Heart right ventricle (tissue), 16 donors: ENCODE measurements around the gene ACR. TPM values are rescaled to one million over a fixed set of nuclear protein-coding genes. Genes with fewer than 3 reads are reported as not detected.

ENCODE experiments used
- ATAC-seq, 8 donors: fragments of 200-7000 bp; cut with Tn5 transposase; one replicate each; pipeline ENCODE4 v1.9.1; 2020; ENCODE audit warnings: mild to moderate bottlenecking in 8 of 8, moderate library complexity in 8 of 8, moderate number of reproducible peaks in 1 of 8
- DNase-seq, 2 donors: peaks; one replicate each; pipeline ENCODE4 v3.0.0-alpha.2; 2020
- H3K27ac ChIP-seq, 10 donors: fragments of 200-600 bp; sonication (generic) in 2 of 10; one replicate each; pipeline versions ENCODE4 v1.5.0 to v1.8.0; 2020 to 2022; ENCODE audit warnings: mild to moderate bottlenecking in 3 of 10
- H3K27me3 ChIP-seq, 7 donors: fragments of 200-600 bp; one replicate each; pipeline ENCODE4 v1.8.0; 2021 to 2022; ENCODE audit warnings: mild to moderate bottlenecking in 2 of 7
- H3K36me3 ChIP-seq, 9 donors: fragments of 200-600 bp; sonication (generic) in 1 of 9; one replicate each; pipeline versions ENCODE4 v1.5.0 to v1.8.0; 2020 to 2022; ENCODE audit warnings: mild to moderate bottlenecking in 2 of 9
- H3K4me1 ChIP-seq, 9 donors: fragments of 200-600 bp; sonication (generic) in 1 of 9; one replicate each; pipeline versions ENCODE4 v1.5.0 to v1.8.0; 2020 to 2022; ENCODE audit warnings: mild to moderate bottlenecking in 4 of 9
- H3K4me3 ChIP-seq, 10 donors: fragments of 200-600 bp; sonication (generic) in 2 of 10; one replicate each; pipeline versions ENCODE4 v1.5.0 to v1.8.0; 2020 to 2022; ENCODE audit warnings: mild to moderate bottlenecking in 7 of 10, moderate library complexity in 2 of 10
- H3K9me3 ChIP-seq, 11 donors: fragments of 200-600 bp in 10 of 11; sonication (generic) in 2 of 11; one replicate each; pipeline versions ENCODE4 v1.5.0 to v1.8.0; 2013 to 2022; ENCODE audit warnings: mild to moderate bottlenecking in 2 of 11, control low read depth in 1 of 11, moderate library complexity in 1 of 11
- WGBS, 2 donors: extraction: QIAGEN DNeasy Blood & Tissue Kit; methylation state at CpG; one replicate each; pipeline ENCODE4 v1.1.7; 2013; ENCODE audit warnings: inconsistent platforms in 1 of 2; 5-methylcytosine and 5-hydroxymethylcytosine counted together
- intact Hi-C, 10 donors: fragments of 100-400 bp; cut with DNase I; formaldehyde crosslinking; loops; one replicate each; pipeline versions ENCODE4 v1.11.1 to v1.14.2; 2022
- long read RNA-seq, 3 donors: library from polyadenylated mRNA; unstranded; transcript quantifications; one replicate each; pipeline ENCODE4 v2.0.0, GENCODE V29; 2020 to 2021
- polyA plus RNA-seq, 2 donors: library from polyadenylated mRNA; stranded (reverse); fragments of 200-250 nt; gene quantifications; one replicate each; pipeline ENCODE4 v1.2.3, GENCODE V29; 2013
- total RNA-seq, 10 donors: library from RNA; stranded (reverse); fragmentation: NEBNext Ultra II Directional in 3 of 10; extraction: Animal tissue kit (Norgen Biotek cat#: 25700) in 3 of 10; gene quantifications; one replicate each; pipeline versions ENCODE4 v1.2.1 to v1.2.4, GENCODE V29; 2021 to 2023
- TF ChIP-seq, protein P1 (sequence below), 9 donors: fragments of 200-600 bp; sonication (generic) in 2 of 9; IDR thresholded peaks; one replicate each; pipeline versions ENCODE4 v1.5.0 to v1.8.0; 2021 to 2022; ENCODE audit warnings: antibody characterized with exemption in 9 of 9, mild to moderate bottlenecking in 5 of 9, moderate library complexity in 1 of 9
- donor health status: Arrhythmogenic right ventricular cardiomyopathy.
- donor health status: ischemic (EF 13 %, LVEDD 7.1; RV severe dilation, severe dysfunction).
- donor health status: healthy with polysubstance abuse.
- donor health status: DM: no; HTN: yes; CAD: no.
- donor health status: DM: no; HTN: no; CAD: no.
- donor health status: ischemic (EF 25% LVEDD 6.9; RV normal size, moderate dysfunction).
- donor health status: ischemic (EF 25% LVEDD 5.7; RV mildly dilated, moderate dysfunction).
- donor health status: healthy.
- donor health status: DM: yes; HTN: yes; CAD: no.
- donor health status: Ischemic cardiomyopathy.
- donor health status: ischemic (EF 35%, LVEDD 5.7; RV mildly dilated, moderate dysfunction).
- donor health status: nonischemic (EF 11% LVEDD 7.7; RV severe dilation, severe dysfunction).
- donor health status: DM: yes; HTN: yes; CAD: no.
- donor health status: PGD.
- donor health status: ischemic (EF 29% LVEDD 5.4; RV normal size, mild dysfunction).
- donor health status: nonischemic (EF 23%, LVEDD 6.1; RV moderate dilation, normal function).

ACR gene
- 1 to 10 TPM in 1 of 10 donors, under 1 TPM in 8, not detected in 1; 0.28 to 1.1 (median 0.50) TPM for total RNA-seq
- under 1 TPM; 0.13 to 0.66 TPM for polyA plus RNA-seq
- long read RNA-seq, donor 1 = 0 reads
- long read RNA-seq, donor 2 = 0 reads
- long read RNA-seq, donor 3 = 0 reads

DNA sequence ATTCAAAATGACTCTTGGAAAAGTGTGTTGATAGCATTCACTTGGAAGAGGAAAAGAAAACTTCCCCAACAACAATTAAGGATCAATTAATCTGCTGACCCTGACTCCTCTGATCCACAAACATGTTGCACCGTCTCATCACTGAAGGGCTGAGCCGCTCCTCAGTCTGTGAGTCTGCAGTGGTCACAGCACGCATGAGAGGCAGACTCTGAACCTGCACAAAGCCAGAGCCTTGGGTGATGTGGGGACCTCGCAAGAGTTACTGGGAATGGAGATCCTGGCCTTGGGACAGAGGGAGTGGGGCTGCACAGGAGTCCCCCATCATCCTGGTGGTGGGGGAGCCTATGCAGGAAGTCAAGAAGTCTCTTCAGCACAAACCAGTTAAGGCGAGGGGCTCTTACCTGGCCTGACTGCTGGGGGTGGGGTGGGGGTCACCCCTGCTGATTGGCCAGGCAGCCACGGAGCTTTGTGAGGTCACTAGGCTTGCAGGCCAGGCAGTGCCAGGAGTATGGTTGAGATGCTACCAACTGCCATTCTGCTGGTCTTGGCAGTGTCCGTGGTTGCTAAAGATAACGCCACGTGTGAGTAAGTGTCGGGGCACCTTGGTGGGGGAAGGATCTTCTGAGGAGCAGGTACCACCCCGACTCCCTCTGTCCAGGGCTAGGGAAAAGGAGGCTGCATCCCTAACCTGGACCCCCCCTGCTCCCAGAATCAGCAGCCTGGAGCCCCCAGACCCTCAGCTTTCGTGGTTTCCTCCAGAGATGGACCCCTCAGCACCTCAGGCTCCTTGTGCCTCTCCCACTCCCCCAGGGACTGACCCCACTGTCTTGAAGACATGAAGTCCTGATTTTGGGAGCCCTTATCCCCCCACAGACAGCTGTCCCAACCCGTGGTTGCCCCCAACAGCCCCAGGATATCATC, at the start of gene ACR:
Gene ACR, plus strand, starts transcription at position 477 of the 921 bp plus-strand sequence. Its CDS starts 32 bp downstream, at position 509.
- Histone ChIP-seq H3K27ac (no peak within 1 kb of the TSS), H3K36me3 (no peaks in the 10 kb centered on the region), H3K27me3 (peaks cover 0 to 35% (median 5%) of the 10 kb centered on the region in 7 donors), H3K4me1 (peaks cover 0 to 13% (median 5%) of the 10 kb centered on the region in 9 donors), H3K9me3 (no peaks in the 10 kb centered on the region), H3K4me3 (no peak within 1 kb of the TSS)
- 72 to 74% methylated on average over 13 of the region's 13 CpGs for WGBS, 2 donors
- ATAC-seq (no peak), DNase-seq (no peak)
- TF ChIP-seq, protein P1, sequence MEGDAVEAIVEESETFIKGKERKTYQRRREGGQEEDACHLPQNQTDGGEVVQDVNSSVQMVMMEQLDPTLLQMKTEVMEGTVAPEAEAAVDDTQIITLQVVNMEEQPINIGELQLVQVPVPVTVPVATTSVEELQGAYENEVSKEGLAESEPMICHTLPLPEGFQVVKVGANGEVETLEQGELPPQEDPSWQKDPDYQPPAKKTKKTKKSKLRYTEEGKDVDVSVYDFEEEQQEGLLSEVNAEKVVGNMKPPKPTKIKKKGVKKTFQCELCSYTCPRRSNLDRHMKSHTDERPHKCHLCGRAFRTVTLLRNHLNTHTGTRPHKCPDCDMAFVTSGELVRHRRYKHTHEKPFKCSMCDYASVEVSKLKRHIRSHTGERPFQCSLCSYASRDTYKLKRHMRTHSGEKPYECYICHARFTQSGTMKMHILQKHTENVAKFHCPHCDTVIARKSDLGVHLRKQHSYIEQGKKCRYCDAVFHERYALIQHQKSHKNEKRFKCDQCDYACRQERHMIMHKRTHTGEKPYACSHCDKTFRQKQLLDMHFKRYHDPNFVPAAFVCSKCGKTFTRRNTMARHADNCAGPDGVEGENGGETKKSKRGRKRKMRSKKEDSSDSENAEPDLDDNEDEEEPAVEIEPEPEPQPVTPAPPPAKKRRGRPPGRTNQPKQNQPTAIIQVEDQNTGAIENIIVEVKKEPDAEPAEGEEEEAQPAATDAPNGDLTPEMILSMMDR (IDR thresholded peaks at IDR 0.05) = no peak
- intact Hi-C loops = no loop called here

DNA sequence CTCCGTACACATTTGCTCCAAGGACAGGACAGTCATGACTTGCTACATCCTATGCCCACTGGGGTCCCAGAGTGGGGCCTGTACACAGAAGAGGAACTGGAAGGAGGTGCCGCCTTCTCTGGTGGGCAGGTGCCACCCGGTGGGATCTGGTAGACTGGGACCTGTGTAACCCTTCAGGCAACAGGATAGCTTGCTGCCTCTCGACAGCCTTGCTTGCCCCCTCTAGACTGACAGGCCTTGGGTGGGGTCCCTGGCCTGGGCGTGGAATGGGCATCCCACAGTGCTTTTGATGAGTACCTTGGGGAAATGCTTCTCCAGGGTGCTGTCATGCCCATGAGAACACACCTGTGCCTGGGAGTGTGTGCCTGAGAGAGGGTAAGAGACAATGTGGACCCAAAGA, 49.6 kb upstream of the ACR start:
- ATAC-seq = peak in 4 of 8 donors; percentile 9 to 36 (median 30)
- H3K4me1 ChIP-seq = peaks cover 5 to 71% (median 27%) of the 10 kb centered on the region in 9 donors
- H3K36me3 ChIP-seq = peaks cover 0 to 27% (median 4%) of the 10 kb centered on the region in 9 donors
- no peak for DNase-seq
- 78 to 81% methylated on average over 5 of the region's 5 CpGs for WGBS, 2 donors
- intact Hi-C loops = no loop called here
- no peak overlapping the region for H3K27ac ChIP-seq
- peaks cover 0 to 29% (median 4%) of the 10 kb centered on the region in 7 donors for H3K27me3 ChIP-seq
- H3K9me3 ChIP-seq = peaks cover 0 to 6% (median 0%) of the 10 kb centered on the region in 11 donors
- TF ChIP-seq, protein P1 (IDR thresholded peaks at IDR 0.05) = no peak
- no peak overlapping the region for H3K4me3 ChIP-seq

GRCh38 chr22:50691521-50691920, 46.5 kb upstream of the ACR start:
- TF ChIP-seq, protein P1 (IDR thresholded peaks at IDR 0.05) = peak in 7 of 9 donors; percentile 29 to 57 (median 37)
- DNase-seq = peak in 1 of 2 donors; percentile 4
- no peak overlapping the region for H3K4me3 ChIP-seq
- peaks cover 0 to 17% (median 0%) of the 10 kb centered on the region in 7 donors for H3K27me3 ChIP-seq
- peak overlapping the region in 1 of 10 donors; percentile 15 for H3K27ac ChIP-seq
- intact Hi-C loops = loop anchor here in 4 of 10 donors (5.0 kb wide), 3 partner anchors 49 to 64 kb away; partner anchors contain the start of gene ARSA (in 2 of the 4)
- 10 to 16% methylated on average over 2 of the region's 2 CpGs for WGBS, 2 donors
- H3K9me3 ChIP-seq = peaks cover 0 to 6% (median 0%) of the 10 kb centered on the region in 11 donors
- H3K36me3 ChIP-seq = peaks cover 0 to 50% (median 0%) of the 10 kb centered on the region in 9 donors
- H3K4me1 ChIP-seq = peaks cover 2 to 88% (median 35%) of the 10 kb centered on the region in 9 donors
- ATAC-seq = no peak

DNA sequence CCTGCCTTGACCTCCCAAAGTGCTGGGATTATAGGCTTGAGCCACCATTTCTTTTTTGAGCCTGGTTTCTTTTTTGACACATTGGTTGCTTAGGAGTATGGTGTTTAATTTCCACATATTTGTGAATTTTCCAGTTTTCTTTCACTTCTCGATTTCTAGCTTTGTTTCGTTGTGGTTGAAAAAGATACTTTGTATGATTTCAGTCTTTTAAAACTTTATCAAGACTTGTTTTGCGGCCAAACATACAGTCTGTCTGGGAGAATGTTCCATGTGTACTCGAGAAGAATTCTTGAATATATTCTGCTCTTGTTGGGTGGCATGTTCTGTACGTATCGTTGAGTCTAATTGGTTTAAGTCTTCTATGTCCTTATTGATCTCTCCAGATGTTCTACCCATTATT, 44.5 kb upstream of the ACR start:
- Histone ChIP-seq H3K27me3 (peaks cover 0 to 2% (median 0%) of the 10 kb centered on the region in 7 donors), H3K9me3 (peaks cover 0 to 6% (median 0%) of the 10 kb centered on the region in 11 donors), H3K27ac (no peak overlapping the region), H3K36me3 (peaks cover 0 to 49% (median 0%) of the 10 kb centered on the region in 9 donors), H3K4me3 (no peak overlapping the region), H3K4me1 (peaks cover 12 to 86% (median 39%) of the 10 kb centered on the region in 9 donors)
- WGBS, 2 donors = 79 to 85% methylated on average over 6 of the region's 6 CpGs
- intact Hi-C loops = loop anchor here in 4 of 10 donors (5.0 kb wide), 3 partner anchors 51 to 66 kb away; partner anchors contain the start of gene ARSA (in 2 of the 4)
- no peak for ATAC-seq
- TF ChIP-seq, protein P1 (IDR thresholded peaks at IDR 0.05) = no peak
- no peak for DNase-seq
